ENCODE results near the gene TSC1.

GRCh38 chr9:132976571-132976970 lies 32.2 kb upstream of the TSC1 start:
- no peak for TF ChIP-seq EZH2phosphoT487 (IDR thresholded peaks at IDR 0.05)
- no peak for TF ChIP-seq CTCF (IDR thresholded peaks at IDR 0.05)

Measured in neural progenitor cell (in vitro differentiated cells).